ENCODE data around the gene MON2.

GRCh38 chr12:62646566-62646965, 179.9 kb downstream of the MON2 start:
- TF ChIP-seq CTCF (conservative IDR thresholded peaks at IDR 0.05 in 1 of 2, IDR thresholded peaks at IDR 0.05 in 1 of 2; ENCODE audit: extremely low read depth in 1 of 2, insufficient read depth in 1 of 2, low read depth in 1 of 2, low read length in 2 of 2) (no peak), EZH2 (IDR thresholded peaks at IDR 0.05; ENCODE audit: borderline replicate concordance, low read length) (no peak)
